ENCODE data around the gene TFB1M.
"Not testable (repeated sequence)": the region's sequence is repeated elsewhere in the genome, so short reads cannot be mapped to it uniquely, and the experiment has no call there.

TFB1M gene

DNA sequence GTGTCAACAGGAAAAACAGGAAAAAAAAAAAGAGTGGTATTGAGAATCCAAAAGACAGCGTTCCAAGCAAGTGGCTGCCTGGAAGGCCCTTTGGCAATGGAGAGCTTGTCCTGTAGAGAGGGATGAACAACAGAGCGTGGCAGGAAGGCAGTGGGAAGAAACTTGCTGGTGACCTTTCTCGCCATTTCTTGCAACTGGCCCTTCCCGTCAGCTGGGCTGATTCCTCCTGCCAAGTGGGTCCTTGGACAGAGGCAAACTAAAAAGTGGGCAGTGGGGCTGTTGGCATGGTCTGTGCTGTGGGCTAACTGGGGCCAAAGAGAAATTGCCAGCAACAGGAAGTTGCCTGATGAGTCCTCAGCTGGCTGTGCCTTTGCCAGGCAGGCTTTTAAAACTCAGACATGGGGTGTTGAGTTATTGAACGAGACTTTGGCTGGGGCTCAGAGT is 94.4 kb downstream of the TFB1M start:
- Histone ChIP-seq H3K27ac (peak overlapping the region in 5 of 21 experiments; percentile 21 to 68 (median 37)), H3K4me3 (no peak overlapping the region)

DNA sequence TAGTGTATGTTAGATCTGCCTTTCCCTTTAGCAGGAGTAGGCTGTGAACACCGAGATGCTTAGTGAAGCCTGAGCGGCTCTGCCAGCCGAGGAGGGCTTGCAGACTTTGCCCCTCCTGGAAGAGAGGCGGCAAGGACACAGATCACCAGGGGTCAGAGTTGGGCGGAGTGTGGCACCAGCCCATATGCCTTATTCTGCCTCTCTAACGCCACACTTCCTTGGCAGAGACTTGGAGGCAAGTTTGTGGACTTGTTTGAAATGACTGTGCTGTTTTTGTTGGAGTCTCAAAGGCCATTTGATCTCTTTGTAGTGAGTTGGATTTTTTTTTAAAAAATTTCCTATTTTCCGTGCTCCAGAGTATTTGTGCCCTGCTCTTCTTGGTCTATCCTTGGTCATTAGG is 95.0 kb downstream of the TFB1M start:
- no peak overlapping the region for H3K4me3 ChIP-seq
- H3K27ac ChIP-seq = no peak overlapping the region

- not testable (repeated sequence) for H3K4me3 ChIP-seq, H3K27ac ChIP-seq
These were observed 95.6 kb downstream of the TFB1M start for GRCh38 chr6:155218711-155219110.

- Histone ChIP-seq H3K27ac (no peak overlapping the region), H3K4me3 (no peak overlapping the region)
These were observed 97.8 kb downstream of the TFB1M start for GRCh38 chr6:155216312-155217046.

- H3K4me3 ChIP-seq = no peak overlapping the region
- no peak overlapping the region for H3K27ac ChIP-seq
These were observed 98.4 kb downstream of the TFB1M start for GRCh38 chr6:155215906-155216305.

- Histone ChIP-seq H3K27ac (peak overlapping the region in 3 of 21 experiments; percentile 31 to 51 (median 35)), H3K4me3 (no peak overlapping the region)
These were observed 100.5 kb downstream of the TFB1M start for GRCh38 chr6:155213611-155214372.

DNA sequence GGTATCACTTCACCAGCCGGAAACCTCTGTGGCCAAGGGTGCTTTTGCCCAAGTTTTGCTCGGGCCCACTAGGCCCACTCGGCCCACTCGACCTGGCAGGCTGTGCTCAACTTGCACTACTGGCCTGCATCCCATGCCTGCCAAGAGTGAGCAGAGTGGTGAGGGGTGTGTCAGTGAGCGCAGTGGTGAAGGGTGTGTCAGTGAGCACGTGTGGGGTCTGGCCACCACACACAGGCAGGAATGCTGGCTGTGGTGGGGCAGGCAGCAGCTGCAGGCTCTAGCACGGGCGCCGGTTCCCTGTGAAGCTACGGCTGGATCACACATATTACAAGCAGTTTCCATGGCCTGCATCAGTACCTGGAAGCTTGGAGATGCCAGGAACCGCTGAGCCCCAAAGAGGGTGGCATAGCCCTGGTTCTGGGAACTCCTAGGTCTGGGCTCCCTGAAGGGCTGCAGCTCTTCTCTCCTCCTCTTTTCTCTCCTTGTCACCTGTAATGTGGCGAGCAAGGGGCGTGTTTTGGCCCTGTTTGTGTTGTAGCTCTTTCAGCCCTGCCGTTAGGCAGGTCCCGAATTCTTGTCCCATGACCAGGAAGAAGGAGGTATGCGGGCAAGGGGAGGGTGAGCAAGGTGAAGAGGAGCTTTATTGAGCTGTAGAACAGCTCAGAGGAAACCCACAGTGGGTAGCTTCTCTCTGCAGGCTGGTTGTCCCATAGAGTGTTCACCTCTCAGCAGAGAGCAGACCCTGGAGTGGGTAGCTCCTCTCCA is 101.5 kb downstream of the TFB1M start:
- peak overlapping the region in 3 of 21 experiments; percentile 31 to 51 (median 35) for H3K27ac ChIP-seq
- no peak overlapping the region for H3K4me3 ChIP-seq

GRCh38 chr6:155212106-155212505 is 102.2 kb downstream of the TFB1M start:
- no peak overlapping the region for H3K27ac ChIP-seq
- no peak overlapping the region for H3K4me3 ChIP-seq

DNA sequence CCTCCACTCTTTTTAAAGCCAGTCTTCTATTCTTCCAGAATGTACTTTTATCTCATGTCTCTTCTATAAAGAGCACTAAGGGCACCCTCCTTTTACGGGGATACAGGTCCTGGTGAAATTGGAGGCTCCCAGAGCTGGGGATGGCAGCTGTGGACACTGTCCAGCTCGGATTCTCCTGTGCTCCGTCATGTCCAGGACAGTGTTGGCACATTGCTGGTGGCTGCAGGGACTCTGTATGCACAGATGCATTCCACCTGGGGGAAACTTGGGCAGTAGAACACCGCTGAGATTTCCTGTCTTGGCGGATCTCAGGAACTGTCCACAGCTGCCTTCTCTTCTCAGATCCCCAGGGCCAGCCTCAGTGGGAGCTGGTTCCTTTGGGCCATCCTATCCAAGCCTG is 107.1 kb downstream of the TFB1M start:
- H3K27ac ChIP-seq = no peak overlapping the region

More for the DNA sequence above, 107.1 kb downstream of the TFB1M start:
- H3K4me3 ChIP-seq = no peak overlapping the region
